Fibroblast of villous mesenchyme (primary cell): ENCODE results near the gene USP9Y. TPM values are rescaled to one million over a fixed set of nuclear protein-coding genes. Genes with fewer than 3 reads are reported as not detected.
A peak's percentile ranks its signal among the peaks of the same experiment; 100 is the strongest.

ENCODE experiments used
- DNase-seq: peaks from one replicate; pipeline ENCODE4 v3.0.0-alpha.2; 2010; ENCODE audit warnings: low read depth
- H3K4me3 ChIP-seq: 2 replicates; pipeline ENCODE4 v1.5.1; 2011; ENCODE audit warnings: low read depth, mild to moderate bottlenecking, low read length
- total RNA-seq: library from RNA; depleted of rRNA; stranded (reverse); fragments of >200 nt; gene quantifications from 2 replicates; pipeline ENCODE4 v1.2.3, GENCODE V29; 2012
- TF ChIP-seq, protein P1 (sequence below): IDR thresholded peaks from 2 replicates; pipeline ENCODE4 v1.5.1; 2012; ENCODE audit warnings: low read depth, mild to moderate bottlenecking, low read length; ENCODE audit not compliant: insufficient read depth

Gene USP9Y
- total RNA-seq, 1 donor = 2.2 TPM

DNA sequence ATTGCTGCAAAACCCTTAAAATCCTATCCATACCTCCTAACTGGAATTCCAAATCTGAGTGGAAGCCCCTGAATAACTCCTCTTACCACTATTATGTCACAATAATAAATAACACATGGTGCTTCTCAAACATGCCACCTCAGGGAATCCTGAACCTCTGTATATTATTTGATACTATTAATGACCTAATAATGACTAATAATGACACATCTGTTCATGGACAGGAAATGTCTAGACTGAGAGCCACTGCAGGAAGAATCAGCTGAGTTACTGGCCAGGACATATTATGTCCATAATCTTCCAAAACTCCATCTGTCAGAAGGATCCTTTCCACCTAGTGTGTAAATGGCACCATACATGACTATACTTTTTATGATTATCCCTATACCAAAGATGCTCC, 195.9 kb downstream of the USP9Y start:
- TF ChIP-seq, protein P1, sequence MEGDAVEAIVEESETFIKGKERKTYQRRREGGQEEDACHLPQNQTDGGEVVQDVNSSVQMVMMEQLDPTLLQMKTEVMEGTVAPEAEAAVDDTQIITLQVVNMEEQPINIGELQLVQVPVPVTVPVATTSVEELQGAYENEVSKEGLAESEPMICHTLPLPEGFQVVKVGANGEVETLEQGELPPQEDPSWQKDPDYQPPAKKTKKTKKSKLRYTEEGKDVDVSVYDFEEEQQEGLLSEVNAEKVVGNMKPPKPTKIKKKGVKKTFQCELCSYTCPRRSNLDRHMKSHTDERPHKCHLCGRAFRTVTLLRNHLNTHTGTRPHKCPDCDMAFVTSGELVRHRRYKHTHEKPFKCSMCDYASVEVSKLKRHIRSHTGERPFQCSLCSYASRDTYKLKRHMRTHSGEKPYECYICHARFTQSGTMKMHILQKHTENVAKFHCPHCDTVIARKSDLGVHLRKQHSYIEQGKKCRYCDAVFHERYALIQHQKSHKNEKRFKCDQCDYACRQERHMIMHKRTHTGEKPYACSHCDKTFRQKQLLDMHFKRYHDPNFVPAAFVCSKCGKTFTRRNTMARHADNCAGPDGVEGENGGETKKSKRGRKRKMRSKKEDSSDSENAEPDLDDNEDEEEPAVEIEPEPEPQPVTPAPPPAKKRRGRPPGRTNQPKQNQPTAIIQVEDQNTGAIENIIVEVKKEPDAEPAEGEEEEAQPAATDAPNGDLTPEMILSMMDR = no peak
- H3K4me3 ChIP-seq = no peak overlapping the region
- DNase-seq = no peak

DNA sequence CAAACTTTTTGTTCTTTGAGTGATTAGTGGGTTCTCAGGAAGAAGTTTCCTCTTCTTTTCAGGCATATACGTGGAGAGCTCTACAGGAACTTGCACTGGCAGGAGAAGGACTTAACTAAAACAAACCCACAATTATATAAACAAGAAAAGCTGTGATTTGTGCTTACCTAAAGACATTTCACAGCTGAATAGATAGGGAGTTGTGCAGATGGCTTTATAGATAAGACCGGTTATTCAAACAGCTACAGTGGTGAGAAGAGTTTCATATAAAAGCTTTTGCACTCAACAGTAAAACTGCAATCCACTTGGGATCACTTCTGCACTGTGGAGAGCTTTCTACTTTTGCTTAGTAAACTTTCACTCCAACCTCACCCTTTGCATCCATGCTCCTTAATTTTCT, 197.6 kb downstream of the USP9Y start:
- TF ChIP-seq, protein P1 = no peak
- peak; percentile 1 for DNase-seq
- no peak overlapping the region for H3K4me3 ChIP-seq

DNA sequence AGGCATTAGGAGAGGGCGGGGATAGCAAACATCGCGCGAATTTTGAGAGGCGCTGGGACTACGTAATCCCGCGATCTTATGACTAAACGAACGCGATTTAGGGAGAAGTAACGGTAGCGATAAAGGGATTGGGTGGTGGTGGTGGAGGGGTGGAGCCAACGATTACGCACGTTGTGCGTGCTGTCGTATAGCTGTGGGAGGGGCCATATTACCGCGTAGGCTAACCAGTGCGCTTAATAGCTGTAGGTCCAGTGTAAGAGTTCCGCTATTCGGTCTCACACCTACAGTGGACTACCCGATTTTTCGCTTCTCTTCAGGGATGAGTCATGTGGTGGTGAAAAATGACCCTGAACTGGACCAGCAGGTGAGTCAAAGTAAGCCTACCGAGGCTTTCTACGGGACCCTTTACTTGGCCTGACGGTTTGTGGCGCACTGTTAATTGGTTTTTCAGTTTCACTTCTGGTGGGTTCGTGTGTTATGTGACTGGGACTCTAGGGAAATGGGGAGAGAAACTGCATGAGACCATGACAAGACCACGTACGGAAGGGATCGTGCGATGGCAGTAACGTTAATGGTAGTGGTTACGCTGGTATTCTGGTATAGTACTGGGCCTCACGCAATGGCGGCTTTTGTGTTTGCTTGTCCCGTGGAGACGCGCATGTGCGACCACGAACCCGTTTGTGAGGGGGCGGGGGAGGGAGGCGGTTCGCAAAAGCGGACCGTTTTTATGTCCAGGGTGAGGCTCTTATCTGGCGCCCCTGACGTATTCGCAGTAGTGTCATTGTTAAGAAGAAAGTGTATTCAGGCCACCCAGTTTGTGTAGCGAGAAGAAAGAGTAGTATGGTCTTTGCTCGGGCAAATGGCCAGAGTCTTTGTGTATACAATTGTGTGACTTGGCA, 203.8 kb downstream of the USP9Y start, which contains the start of gene DDX3Y:
TSS of gene DDX3Y (plus strand) at position 251 of the 899 bp plus-strand sequence. CDS start at position 320, 69 bp downstream.
- H3K4me3 ChIP-seq = peak within 1 kb of the TSS; percentile 83
- TF ChIP-seq, protein P1 = no peak
- peak; percentile 94 for DNase-seq

DNA sequence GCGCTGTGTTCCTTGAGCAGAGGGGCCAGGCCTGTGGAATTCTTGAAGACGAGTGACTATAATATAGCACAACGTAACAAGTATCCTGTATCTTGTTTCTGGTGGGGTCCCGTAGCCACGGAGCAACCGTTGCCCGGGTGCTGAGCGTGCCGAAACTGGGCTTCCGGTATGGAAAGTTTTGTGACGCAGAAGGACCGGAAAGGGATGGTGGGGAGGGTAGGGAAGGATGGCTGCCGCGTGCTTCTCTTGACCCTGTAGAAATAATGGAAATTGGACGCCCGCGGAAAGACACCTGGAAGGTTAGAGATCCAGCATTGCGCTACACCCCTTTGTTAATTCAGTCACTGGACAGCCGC, 204.5 kb downstream of the USP9Y start:
- TF ChIP-seq, protein P1 = no peak
- peak overlapping the region; percentile 83 for H3K4me3 ChIP-seq
- DNase-seq = peak; percentile 77

DNA sequence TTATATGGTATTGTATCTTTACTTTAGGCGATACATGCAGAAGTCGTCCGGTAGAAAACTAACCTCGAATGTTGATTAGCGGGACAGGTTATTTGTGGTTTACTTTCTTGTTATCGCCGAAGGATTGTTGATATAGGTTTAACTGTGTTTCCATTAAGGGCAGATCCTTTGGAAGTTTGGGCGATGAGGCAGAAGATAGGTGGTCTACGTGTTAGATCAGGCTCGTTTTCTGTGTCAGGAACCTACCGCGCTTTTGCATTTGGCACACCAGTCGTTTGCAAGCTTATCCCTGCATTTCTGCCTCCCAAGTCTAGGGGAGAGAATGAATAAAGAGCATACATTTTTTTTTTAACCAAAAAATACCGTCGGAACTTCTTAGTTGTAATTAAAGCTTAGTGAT, 204.9 kb downstream of the USP9Y start:
- TF ChIP-seq, protein P1 = no peak
- DNase-seq = peak; percentile 1
- H3K4me3 ChIP-seq = peak overlapping the region; percentile 83

Other genes starting within 250 kb of the USP9Y start
- 4.3 TPM in 1 of 2 replicates, not detected in the other for gene DDX3Y, start 203.6 kb downstream of the USP9Y start, total RNA-seq